Ovary (tissue), 3 donors: ENCODE measurements around the gene VWA1.

Experiments
- CTCF ChIP-seq, 3 donors: fragments of 450-650 bp in 2 of 3; fragments of 200-600 bp in 1 of 3; IDR thresholded peaks; one replicate each; pipeline versions ENCODE4 v1.5.1 to v1.8.0; 2016 to 2022; ENCODE audit warnings: antibody characterized with exemption in 3 of 3, mild to moderate bottlenecking in 1 of 3
- EP300 ChIP-seq: sonication (generic); formaldehyde crosslinking; IDR thresholded peaks from one replicate; pipeline ENCODE4 v1.6.1; 2017; ENCODE audit warnings: antibody characterized with exemption
- POLR2A ChIP-seq: fragments of 450-650 bp; IDR thresholded peaks from one replicate; pipeline ENCODE4 v1.6.1; 2017; ENCODE audit warnings: antibody characterized with exemption, mild to moderate bottlenecking, moderate library complexity
- donor health status: DM: no; HTN: no; CAD: no.

GRCh38 chr1:1421147-1421906, 14.2 kb upstream of the VWA1 start, which contains the start of gene ANKRD65:
- no peak for TF ChIP-seq CTCF (IDR thresholded peaks at IDR 0.05)
- TF ChIP-seq POLR2A = no peak
- no peak for TF ChIP-seq EP300
